Heart right ventricle (tissue), 16 donors: ENCODE results near the gene POU6F2. TPM values are rescaled to one million over a fixed set of nuclear protein-coding genes. Genes with fewer than 3 reads are reported as not detected.

ENCODE experiments used
- ATAC-seq, 8 donors: fragments of 200-7000 bp; cut with Tn5 transposase; one replicate each; pipeline ENCODE4 v1.9.1; 2020; ENCODE audit warnings: mild to moderate bottlenecking in 8 of 8, moderate library complexity in 8 of 8, moderate number of reproducible peaks in 1 of 8
- DNase-seq, 2 donors: peaks; one replicate each; pipeline ENCODE4 v3.0.0-alpha.2; 2020
- H3K27ac ChIP-seq, 10 donors: fragments of 200-600 bp; sonication (generic) in 2 of 10; one replicate each; pipeline versions ENCODE4 v1.5.0 to v1.8.0; 2020 to 2022; ENCODE audit warnings: mild to moderate bottlenecking in 3 of 10
- H3K27me3 ChIP-seq, 7 donors: fragments of 200-600 bp; one replicate each; pipeline ENCODE4 v1.8.0; 2021 to 2022; ENCODE audit warnings: mild to moderate bottlenecking in 2 of 7
- H3K36me3 ChIP-seq, 9 donors: fragments of 200-600 bp; sonication (generic) in 1 of 9; one replicate each; pipeline versions ENCODE4 v1.5.0 to v1.8.0; 2020 to 2022; ENCODE audit warnings: mild to moderate bottlenecking in 2 of 9
- H3K4me1 ChIP-seq, 9 donors: fragments of 200-600 bp; sonication (generic) in 1 of 9; one replicate each; pipeline versions ENCODE4 v1.5.0 to v1.8.0; 2020 to 2022; ENCODE audit warnings: mild to moderate bottlenecking in 4 of 9
- H3K4me3 ChIP-seq, 10 donors: fragments of 200-600 bp; sonication (generic) in 2 of 10; one replicate each; pipeline versions ENCODE4 v1.5.0 to v1.8.0; 2020 to 2022; ENCODE audit warnings: mild to moderate bottlenecking in 7 of 10, moderate library complexity in 2 of 10
- H3K9me3 ChIP-seq, 11 donors: fragments of 200-600 bp in 10 of 11; sonication (generic) in 2 of 11; one replicate each; pipeline versions ENCODE4 v1.5.0 to v1.8.0; 2013 to 2022; ENCODE audit warnings: mild to moderate bottlenecking in 2 of 11, control low read depth in 1 of 11, moderate library complexity in 1 of 11
- WGBS, 2 donors: extraction: QIAGEN DNeasy Blood & Tissue Kit; methylation state at CpG; one replicate each; pipeline ENCODE4 v1.1.7; 2013; ENCODE audit warnings: inconsistent platforms in 1 of 2; 5-methylcytosine and 5-hydroxymethylcytosine counted together
- intact Hi-C, 10 donors: fragments of 100-400 bp; cut with DNase I; formaldehyde crosslinking; loops; one replicate each; pipeline versions ENCODE4 v1.11.1 to v1.14.2; 2022
- polyA plus RNA-seq, 2 donors: library from polyadenylated mRNA; stranded (reverse); fragments of 200-250 nt; gene quantifications; one replicate each; pipeline ENCODE4 v1.2.3, GENCODE V29; 2013
- total RNA-seq, 10 donors: library from RNA; stranded (reverse); fragmentation: NEBNext Ultra II Directional in 3 of 10; extraction: Animal tissue kit (Norgen Biotek cat#: 25700) in 3 of 10; gene quantifications; one replicate each; pipeline versions ENCODE4 v1.2.1 to v1.2.4, GENCODE V29; 2021 to 2023
- TF ChIP-seq, protein P1 (sequence below), 9 donors: fragments of 200-600 bp; sonication (generic) in 2 of 9; IDR thresholded peaks; one replicate each; pipeline versions ENCODE4 v1.5.0 to v1.8.0; 2021 to 2022; ENCODE audit warnings: antibody characterized with exemption in 9 of 9, mild to moderate bottlenecking in 5 of 9, moderate library complexity in 1 of 9
- donor health status: Arrhythmogenic right ventricular cardiomyopathy.
- donor health status: ischemic (EF 13 %, LVEDD 7.1; RV severe dilation, severe dysfunction).
- donor health status: healthy with polysubstance abuse.
- donor health status: DM: no; HTN: yes; CAD: no.
- donor health status: DM: no; HTN: no; CAD: no.
- donor health status: ischemic (EF 25% LVEDD 6.9; RV normal size, moderate dysfunction).
- donor health status: ischemic (EF 25% LVEDD 5.7; RV mildly dilated, moderate dysfunction).
- donor health status: healthy.
- donor health status: DM: yes; HTN: yes; CAD: no.
- donor health status: Ischemic cardiomyopathy.
- donor health status: ischemic (EF 35%, LVEDD 5.7; RV mildly dilated, moderate dysfunction).
- donor health status: nonischemic (EF 11% LVEDD 7.7; RV severe dilation, severe dysfunction).
- donor health status: DM: yes; HTN: yes; CAD: no.
- donor health status: PGD.
- donor health status: ischemic (EF 29% LVEDD 5.4; RV normal size, mild dysfunction).
- donor health status: nonischemic (EF 23%, LVEDD 6.1; RV moderate dilation, normal function).

Gene POU6F2
- total and polyA plus RNA-seq, 12 donors = under 0.01 to 0.83 (median 0.34) TPM

DNA sequence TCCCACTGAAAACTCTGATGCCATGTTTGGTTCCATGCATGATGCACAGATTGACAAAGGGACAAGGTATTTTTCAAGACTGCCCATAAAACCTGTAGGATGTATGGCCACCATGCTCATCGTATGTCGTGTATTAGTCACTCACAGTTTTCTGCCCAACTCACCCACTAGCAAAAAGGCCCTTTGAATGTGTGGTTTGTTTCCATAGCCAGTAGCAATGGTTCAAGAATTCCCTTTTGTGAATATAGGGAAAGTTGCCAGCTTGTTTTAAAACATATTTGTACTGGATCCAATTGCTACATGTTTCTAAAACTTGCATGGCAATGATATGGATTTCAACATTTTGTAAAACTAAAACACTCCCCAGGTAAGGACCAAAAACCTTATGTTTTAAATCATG lies 307.5 kb downstream of the POU6F2 start:
- ATAC-seq = no peak
- no peak for DNase-seq
- WGBS, 2 donors = 59 to 86% methylated on average over 2 of the region's 2 CpGs
- Histone ChIP-seq H3K4me1 (no peaks in the 10 kb centered on the region), H3K27ac (no peak overlapping the region), H3K9me3 (peaks cover 0 to 7% (median 0%) of the 10 kb centered on the region in 11 donors), H3K36me3 (no peaks in the 10 kb centered on the region), H3K27me3 (peaks cover 0 to 11% (median 0%) of the 10 kb centered on the region in 7 donors), H3K4me3 (no peak overlapping the region)
- TF ChIP-seq, protein P1, sequence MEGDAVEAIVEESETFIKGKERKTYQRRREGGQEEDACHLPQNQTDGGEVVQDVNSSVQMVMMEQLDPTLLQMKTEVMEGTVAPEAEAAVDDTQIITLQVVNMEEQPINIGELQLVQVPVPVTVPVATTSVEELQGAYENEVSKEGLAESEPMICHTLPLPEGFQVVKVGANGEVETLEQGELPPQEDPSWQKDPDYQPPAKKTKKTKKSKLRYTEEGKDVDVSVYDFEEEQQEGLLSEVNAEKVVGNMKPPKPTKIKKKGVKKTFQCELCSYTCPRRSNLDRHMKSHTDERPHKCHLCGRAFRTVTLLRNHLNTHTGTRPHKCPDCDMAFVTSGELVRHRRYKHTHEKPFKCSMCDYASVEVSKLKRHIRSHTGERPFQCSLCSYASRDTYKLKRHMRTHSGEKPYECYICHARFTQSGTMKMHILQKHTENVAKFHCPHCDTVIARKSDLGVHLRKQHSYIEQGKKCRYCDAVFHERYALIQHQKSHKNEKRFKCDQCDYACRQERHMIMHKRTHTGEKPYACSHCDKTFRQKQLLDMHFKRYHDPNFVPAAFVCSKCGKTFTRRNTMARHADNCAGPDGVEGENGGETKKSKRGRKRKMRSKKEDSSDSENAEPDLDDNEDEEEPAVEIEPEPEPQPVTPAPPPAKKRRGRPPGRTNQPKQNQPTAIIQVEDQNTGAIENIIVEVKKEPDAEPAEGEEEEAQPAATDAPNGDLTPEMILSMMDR (IDR thresholded peaks at IDR 0.05) = no peak
- intact Hi-C loops = no loop called here

DNA sequence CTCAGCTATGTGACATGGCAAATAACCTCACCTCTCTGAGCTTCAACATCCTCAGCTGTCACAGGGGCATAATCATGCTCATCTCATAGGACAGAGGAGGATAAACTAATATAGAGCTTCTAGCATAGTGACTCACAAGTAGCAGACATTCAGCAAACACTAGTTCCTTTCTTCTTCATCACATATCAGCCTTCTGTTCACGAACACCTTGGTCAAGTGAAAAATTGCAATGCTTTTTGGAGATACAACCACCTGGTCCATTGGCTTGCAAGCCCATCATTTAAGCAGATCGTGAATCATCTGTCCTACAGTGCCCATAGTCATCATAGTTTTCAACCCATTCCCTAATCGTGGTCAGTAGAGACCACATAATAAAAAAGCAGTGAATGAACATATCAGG lies 310.6 kb downstream of the POU6F2 start:
- Histone ChIP-seq H3K4me3 (no peak overlapping the region), H3K36me3 (no peaks in the 10 kb centered on the region), H3K27me3 (peaks cover 0 to 11% (median 0%) of the 10 kb centered on the region in 7 donors), H3K4me1 (no peaks in the 10 kb centered on the region), H3K9me3 (no peaks in the 10 kb centered on the region), H3K27ac (no peak overlapping the region)
- intact Hi-C loops = no loop called here
- DNase-seq (no peak), ATAC-seq (no peak)
- 77 to 79% methylated on average over 3 of the region's 3 CpGs for WGBS, 2 donors
- TF ChIP-seq, protein P1 (IDR thresholded peaks at IDR 0.05) = no peak

DNA sequence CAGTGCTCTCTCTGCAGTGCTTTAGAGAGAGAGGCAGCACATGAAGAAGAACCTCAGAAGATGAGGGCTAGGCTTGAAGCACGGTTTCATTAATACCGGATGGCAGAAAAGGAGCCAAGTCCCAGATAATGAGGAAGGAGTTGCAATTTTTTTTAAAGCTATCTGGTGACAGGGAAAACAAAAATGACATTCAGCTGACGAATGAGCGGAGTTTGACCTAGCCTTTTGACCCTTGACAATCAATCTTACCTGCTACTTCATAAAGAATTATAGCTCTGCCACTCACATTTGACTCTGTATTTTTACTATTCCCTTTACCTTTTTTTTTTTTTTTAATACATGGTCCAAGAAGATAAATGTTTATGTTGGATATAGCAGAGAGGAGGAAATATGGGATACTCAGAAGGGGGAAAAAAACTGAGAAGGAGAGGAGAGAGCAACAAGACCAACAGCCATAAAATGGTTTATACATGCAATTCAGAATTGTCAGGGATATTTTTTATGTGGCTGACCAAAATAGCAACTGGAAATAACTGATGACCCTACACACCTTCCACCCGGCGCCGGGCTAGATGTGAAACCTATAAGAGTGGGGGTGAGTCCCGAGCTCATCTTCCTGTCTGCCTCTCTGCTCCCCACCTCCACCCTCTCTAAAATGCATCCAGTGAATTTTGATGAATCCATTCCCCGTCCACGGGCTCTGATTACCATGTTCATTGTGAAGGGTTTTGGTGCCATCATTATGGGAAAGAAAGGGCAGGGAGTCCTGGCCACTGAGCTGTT lies 314.1 kb downstream of the POU6F2 start:
- H3K9me3 ChIP-seq = no peaks in the 10 kb centered on the region
- H3K27ac ChIP-seq = no peak overlapping the region
- ATAC-seq (no peak), DNase-seq (no peak)
- peaks cover 0 to 6% (median 0%) of the 10 kb centered on the region in 7 donors for H3K27me3 ChIP-seq
- H3K36me3 ChIP-seq = no peaks in the 10 kb centered on the region
- intact Hi-C loops = no loop called here
- 59 to 63% methylated on average over 10 of the region's 10 CpGs for WGBS, 2 donors
- H3K4me3 ChIP-seq = no peak overlapping the region
- TF ChIP-seq, protein P1 (IDR thresholded peaks at IDR 0.05) = no peak
- H3K4me1 ChIP-seq = no peaks in the 10 kb centered on the region

DNA sequence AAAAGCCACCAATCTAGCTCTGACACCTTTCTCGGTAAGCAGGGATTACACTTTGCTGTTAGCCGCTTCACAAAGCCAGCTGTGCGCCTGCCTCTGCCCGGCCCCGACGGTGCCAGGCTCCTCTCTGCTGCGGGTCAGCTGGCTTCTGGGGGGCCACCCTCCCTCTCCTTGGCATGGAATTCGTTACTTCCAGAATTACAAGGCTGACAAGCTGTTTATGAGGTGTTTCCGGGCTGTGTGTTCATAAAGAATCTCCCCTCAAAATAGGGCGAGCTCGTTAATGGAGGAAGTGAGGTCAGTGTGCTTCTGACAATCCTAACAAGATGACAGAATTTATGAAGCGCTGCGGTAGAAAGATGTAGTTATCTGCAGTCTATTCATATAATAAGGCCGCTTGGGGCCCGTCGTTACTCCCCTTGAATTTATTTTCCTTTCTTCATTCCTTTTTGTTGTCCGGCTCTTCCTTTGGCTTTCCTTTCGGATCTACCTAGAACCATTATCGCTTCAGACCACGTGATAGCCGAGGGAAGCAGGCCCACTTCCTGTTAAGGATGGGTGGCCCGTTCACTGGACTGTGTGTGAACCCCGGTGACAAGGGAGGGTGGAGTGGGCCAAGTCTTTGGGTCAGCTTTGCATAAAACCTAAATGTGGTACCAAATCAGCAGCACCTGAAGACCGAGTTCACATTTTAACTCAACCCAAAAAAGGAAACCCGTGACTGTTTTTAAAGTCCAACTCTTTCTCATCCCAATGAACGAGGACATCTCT lies 315.5 kb downstream of the POU6F2 start:
- DNase-seq (no peak), ATAC-seq (no peak)
- TF ChIP-seq, protein P1 (IDR thresholded peaks at IDR 0.05) = no peak
- Histone ChIP-seq H3K4me1 (no peaks in the 10 kb centered on the region), H3K27ac (no peak overlapping the region), H3K9me3 (peaks cover 0 to 6% (median 0%) of the 10 kb centered on the region in 11 donors), H3K27me3 (peaks cover 0 to 6% (median 0%) of the 10 kb centered on the region in 7 donors), H3K36me3 (no peaks in the 10 kb centered on the region), H3K4me3 (no peak overlapping the region)
- intact Hi-C loops = no loop called here
- 69 to 71% methylated on average over 26 of the region's 26 CpGs for WGBS, 2 donors
